ENCODE data around the gene CFAP58.

Gene CFAP58

DNA sequence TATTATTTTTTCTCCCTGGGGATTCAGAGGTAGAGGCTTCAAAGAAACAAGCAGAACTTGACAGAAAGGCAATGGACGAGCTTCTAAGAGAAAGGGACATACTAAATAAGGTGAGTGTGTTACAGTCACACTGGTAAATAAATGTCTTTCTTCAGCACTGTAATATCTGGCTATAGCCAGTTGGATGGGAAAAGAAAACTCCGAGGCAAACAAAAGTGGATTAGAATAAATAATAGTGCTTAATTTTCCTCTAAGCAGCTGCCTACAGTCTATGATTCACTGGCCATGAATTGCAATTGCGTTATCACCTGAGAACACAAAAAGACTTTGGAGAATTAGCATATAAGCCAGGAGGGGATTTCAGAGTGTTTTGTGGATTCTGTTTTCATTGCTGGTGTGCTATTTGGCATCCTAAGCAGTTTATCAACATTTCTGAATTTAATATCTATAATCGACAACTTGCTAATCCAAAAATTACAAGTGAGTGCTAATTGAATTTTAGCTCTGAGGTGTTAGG is 23.2 kb downstream of the CFAP58 start:
- DNase-seq, result no peak

DNA sequence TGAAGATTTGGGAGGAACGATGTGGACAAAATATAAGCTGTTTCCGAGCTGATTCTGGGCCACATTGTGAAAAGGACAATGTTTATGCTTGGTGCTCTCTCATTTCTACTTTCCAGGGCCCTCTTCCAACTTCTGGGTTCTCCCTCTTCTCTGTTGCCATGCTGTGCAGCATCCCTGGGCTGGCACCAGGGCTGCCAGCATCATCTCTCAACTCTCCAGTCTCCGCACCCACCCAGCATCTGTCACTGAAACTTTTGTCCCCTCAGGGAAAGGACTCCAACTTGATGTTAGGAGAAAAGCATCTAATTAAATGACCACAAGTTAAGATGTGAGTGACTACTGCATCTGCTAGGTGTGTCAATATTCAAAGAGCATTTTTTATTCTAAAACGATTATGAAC is 26.7 kb downstream of the CFAP58 start:
- DNase-seq, result no peak

DNA sequence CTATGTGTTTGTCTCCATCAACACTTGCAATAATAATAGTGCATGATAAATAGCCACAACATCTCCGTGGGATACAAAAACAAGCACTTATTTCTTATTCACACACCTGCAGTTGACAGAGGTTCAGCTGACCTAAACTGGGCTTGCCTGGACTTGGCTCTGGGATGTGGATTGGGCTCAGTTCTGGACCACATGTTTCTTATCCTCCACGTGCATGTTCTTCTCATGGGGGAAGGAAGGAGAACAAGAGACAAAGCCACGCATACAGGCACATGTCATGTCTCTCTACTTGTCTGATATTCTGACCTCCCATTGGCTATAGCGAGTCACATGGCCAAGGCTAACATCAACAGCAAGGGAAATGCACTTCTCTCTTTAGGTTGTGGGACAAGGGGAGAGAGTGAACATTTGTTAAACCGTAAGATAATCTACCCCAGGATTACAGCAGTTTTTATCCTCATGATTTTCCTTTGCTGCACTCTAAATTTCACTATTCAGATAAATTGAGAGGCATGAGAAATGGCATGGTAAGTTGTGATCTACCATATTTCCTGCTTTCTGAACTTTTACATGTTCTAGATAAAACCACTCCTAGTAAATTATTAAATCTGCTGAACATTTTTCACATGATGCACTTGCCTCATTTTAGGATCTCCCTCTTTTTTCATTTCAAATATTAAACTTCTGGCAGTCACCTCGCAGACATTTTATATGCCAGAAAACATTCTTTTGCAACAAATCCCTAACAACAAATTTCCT is 33.7 kb downstream of the CFAP58 start:
- no peak for DNase-seq

DNA sequence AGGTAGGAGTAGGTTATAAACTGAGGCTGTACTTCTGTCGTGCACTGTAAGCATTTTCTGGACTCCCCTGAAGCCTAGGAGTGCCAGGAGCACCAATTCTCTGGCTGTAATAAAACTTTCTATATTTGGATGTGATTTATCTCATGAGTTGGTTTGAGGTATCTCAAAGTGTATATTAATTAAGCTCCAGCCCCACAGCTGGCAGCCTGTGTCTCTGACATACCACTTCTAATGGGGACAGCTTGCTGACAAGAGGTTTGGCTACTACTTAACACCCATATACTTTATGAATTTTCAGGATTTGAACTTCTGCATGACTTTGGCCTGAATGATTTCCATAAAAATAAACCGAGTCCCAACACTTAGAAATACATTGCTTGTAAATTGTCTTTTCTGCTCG is 35.2 kb downstream of the CFAP58 start:
- no peak for DNase-seq

DNA sequence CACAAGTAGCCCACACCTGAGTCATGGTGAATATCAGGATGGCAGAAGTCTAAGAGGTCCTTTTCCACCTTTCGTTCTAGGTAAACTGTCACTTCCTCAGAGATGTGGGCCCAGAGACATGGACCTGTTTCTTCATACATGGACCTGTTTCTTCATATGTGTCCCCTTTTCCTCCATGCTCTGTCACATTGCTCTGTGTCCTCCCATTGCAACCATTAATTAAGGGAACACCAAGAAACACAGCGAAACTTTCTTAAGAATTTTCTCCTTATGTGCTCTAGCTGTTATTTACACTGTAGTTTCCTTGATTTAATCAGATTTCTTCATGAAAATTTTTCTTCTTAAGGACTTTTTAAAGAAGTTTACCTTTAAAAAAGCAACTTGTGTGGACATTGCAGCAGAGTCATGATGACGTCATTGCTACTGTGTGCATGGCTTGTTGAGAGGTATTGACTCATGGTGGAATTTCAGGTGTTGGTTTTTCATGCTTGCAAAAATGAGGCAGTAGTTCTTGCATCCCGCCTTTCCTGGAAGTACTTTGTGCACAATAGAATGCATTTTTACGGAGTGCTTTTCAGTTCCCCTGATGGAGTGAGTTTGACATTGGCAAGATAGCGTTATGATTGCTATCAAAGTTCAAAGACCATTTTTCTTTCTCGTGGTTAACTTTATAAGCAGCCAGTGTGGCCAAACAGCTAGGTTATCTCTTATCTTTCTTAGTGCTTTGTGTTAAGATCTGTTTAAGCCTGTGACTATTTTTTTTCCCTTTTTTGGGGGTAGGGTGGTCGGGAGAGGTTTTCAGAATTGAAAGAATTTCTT is 37.7 kb downstream of the CFAP58 start:
- DNase-seq, result no peak

DNA sequence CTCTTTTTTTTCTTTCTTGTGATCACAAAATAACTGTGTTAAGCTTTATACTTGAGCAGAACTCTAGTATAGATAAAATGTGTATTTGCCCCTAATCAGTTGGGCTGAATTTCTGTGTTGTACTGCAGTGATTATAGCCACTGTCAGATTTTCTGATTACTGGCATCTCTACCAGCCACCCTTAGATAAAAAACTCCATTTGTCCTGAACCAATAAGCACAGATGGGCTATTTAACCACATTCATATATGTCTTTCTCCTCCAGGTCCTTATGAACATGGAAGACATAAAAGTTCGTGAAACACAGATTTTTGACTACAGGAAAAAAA is 38.3 kb downstream of the CFAP58 start:
- DNase-seq, result no peak

DNA sequence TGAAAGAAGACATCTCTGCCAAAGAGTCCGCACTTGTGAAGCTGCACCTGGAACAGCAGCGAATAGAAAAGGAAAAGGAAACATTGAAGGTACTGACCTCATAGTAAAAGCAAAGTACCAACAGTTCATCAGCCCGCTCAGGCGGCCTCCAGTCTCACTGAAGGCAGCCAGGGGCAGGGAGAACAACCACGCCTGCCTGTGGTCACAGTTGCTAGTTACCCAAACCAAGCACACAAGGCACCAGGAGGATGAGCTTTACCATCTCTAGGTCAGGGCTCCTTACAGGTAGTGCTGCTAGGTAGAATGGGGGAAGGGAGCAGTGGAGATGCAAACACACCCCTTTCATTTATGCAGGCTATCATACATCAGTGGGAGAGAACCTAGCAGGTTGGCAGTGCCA is 39.8 kb downstream of the CFAP58 start:
- no peak for DNase-seq

DNA sequence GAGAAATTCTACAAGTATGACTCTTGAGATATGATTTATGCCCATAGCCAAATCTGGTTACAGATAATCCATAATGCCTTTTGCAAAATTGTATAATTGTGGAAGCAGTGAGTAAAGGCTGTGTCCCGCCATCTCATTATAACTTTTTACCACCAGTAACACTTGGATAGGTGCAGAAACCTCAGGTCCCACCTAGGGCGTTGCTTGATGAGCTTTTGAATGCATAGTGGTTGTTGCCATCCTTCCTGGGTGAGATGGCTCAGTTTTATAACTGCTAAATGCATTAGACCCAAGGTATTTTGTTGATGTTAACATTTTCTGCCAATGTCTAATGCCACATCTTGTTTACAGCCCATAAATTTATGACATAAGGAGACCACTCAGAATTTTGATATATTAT is 42.9 kb downstream of the CFAP58 start:
- no peak for DNase-seq

DNA sequence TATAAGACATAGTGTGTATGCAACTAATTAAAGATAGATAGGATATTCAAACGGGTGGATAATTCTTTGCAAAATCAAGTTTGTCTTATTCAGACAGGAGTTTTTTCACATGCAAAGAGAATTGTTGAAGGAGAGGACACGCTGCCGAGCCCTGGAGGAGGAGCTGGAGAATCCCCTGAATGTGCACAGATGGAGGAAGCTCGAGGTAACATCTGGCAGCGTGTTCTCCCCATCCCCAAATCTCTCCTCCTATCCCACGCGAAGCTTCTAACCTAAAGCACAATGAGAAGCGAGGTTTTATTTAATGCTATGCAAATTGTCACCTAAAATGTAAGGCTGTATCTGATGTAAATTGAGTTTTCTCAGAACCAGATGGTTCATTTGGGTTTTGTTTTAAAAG is 50.0 kb downstream of the CFAP58 start:
- DNase-seq, result no peak

DNA sequence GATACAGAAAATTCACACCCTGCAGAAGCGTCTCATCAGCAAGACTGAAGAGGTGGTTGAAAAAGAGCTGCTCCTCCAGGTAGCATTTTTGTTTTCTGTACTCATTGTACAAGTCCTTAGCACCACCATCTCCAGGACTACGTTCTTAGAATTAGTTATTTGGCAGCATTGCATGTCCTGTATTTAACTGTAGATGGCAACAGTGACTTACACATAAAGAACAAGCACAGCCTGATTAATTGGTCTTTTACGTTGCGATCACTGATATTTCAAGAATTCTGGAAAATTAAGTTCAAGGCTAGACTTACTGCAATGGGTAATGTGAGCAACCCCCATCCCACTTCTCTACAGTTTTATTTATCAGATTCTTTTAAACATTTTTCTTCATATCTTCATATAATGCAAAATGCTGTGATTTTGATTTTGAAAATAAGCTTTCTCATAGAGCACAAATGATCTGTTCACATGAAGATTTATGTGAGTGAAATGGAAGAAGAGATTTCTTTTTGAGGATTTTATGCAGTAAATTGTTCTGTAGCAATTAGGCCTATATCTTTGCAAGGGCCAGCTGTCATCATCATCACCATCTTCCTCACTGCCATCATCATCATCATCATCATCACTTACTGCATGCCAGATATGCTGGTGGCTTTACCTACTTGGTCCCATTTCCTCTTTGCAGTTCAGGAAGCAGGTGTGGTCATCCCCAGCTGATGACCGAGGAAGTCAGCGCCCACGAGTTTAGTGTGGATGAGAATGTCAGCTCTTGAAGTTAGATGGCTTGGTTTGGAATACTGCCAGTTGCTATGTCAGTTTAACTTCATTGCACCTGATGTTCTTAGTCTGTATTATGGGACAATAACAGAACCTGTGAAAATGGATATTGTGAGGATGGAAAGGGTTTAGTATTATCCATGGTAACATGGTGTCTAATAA is 53.4 kb downstream of the CFAP58 start:
- DNase-seq, result no peak

DNA sequence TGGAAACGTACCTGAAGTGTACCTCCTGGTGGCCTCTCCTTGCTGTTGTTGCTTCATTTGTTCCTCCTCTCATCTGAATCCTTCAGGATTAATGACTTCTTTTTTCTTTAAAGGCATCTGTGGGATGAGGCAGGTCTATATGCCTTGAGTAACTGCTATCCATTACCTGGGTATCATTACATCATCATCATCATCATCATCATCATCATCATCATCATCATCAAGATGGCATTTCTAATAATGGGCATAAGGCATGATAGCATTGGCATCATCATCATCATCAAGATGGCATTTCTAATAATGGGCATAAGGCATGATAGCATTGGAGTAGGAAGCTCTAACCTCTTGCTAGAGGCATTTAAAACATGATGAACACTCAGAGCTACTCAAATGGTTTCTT is 59.9 kb downstream of the CFAP58 start:
- DNase-seq, result no peak

DNA sequence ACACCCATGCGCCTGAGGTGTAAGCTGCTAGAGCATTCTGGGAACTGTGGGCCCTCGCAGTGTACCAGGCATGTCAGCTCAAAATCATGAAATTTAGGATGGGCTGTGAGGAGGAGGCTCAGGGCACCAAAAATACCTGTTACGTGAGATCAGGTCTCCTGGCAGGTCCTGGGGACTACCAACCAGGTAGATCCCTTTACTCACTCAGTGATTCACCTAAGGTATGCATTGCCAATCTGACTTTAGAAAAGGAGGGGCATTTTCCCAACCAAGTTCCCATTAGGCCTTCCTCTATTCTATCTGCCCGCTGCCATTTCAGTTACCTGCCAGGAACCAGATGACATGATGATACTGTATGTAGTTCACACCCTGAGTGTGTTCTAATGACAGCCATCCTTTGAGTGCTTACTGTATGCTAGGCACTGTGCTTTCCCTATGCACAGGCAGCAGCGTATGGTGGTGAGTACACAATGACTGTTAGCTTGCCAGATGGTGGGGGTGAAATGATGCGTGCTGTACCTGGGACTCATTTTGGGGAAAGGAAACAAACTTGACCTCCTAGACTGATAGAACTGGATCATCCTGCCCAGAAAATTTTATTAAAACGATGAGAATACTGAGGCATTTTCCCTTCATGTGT is 62.0 kb downstream of the CFAP58 start:
- DNase-seq, result no peak

DNA sequence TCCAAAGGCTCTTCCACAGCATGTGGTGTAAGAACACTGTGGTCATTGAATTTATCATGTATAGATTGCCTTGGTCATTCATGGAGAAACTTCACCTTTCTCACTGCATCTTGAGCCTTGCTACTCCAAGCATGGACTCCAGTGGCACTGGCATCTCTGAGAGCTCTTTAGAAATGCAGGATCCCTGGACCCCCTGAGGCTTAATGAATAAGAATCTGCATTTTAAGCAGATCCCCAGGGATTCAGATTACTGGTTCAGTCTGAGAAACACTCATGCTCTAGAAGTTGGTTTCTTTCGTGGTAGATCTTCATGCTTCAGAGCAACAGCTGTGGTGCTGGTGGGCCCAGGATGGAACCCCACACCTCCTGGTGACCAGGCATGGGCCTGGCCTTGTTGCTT is 63.2 kb downstream of the CFAP58 start:
- no peak for DNase-seq

DNA sequence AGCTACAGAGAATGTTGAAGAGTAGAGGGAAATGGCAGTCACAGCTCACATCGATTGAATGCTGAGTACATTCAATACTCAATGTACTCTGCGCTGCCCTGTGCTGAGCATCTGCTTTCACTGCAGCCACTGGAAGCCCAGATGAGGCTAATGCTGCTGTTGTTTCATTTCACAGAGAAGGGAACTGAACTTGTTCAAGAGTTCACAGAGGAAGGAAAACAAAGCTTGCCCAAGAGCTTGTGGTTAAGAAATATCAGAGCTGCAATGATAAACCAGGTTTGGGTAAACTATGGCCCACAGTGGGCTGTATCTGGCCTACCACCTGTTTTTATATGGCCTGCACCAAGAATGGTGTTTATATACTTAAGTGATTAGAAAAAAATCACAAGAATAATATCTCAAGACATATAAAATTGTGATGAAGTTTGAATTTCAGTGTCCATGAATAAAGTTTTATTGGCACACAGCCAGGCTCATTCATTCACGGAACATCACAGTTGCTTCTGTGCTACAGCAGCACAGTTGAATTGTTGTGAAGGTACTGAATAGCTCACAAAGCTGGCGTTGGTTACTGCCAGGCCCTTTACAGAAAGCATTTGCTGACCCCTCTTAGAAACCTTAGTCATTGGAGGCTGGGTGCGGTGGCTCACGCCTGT is 64.1 kb downstream of the CFAP58 start:
- no peak for DNase-seq

DNA sequence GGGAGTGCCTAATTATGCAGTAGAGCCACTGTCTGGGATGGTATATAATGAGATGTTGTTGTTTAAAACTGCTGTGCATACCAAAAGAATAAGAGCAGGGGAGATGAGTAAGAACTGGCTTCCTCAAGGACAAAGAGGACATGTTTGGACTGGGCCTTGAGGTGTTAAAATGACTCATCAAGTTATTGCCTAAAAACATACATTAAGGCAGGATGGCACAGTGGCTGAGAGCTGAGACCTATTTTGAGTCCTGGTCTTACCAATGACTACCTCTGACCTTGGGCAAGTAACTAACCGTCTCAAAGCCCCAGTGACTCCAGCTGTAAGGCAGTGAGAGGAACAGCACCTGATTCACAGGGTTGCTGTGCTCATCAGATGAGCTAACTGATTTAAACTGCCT is 71.1 kb downstream of the CFAP58 start:
- no peak for DNase-seq

DNA sequence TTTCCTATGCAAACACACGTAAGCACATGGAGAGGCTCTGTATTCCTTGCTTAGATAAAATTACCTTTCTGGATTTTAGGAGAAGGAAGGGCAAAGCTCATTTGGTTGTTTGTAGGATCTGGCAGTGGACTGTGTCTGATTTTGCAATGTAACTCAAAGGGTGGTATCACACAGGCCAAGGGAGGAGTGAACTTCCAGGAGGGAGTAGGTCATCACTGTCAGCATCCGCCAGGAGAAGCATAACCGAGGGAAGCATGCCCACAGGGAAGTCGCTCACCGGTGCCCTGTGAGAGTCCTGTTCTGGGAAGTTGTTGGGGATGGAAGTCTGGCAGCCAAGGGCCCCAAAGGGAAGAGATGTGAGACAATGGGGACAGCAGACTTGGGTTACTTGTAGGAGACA is 74.4 kb downstream of the CFAP58 start:
- no peak for DNase-seq

DNA sequence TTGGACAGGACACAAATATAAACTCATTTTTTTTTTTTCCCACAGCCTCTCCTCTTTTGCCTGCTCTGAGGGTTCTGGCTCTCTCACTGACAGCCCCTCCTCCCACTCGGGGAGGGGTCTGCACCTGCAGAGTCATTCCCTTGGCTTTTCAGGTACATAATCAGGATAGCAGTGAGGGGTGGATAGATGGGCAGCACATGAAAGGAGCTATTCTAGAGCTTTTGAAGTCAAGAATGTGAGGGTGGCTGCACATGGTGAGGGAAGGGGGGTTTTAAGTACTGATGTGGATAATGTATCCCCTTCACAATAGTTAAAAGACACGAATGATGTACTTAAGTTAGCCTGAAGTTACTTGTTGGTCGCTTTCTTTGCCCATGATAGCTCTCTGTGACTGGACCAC is 76.2 kb downstream of the CFAP58 start:
- no peak for DNase-seq

DNA sequence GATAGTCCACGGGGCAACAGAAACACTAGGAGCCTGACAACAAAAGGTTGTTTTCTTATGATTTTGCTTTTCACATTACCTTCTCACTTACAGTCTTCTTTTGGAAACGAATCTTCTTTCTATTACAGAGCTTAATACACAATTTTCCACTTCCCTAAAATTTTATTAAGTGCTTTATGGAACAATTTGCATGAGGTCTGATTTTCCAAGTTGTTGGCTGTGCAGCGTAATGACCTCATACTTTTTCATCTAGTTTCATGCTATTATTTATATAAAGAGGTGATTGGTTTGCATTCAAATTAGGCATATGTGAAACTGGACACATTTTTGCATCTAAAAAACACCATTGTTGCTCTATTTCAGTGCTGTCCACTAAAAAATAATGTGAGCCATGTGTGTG is 76.7 kb downstream of the CFAP58 start:
- DNase-seq, result no peak

DNA sequence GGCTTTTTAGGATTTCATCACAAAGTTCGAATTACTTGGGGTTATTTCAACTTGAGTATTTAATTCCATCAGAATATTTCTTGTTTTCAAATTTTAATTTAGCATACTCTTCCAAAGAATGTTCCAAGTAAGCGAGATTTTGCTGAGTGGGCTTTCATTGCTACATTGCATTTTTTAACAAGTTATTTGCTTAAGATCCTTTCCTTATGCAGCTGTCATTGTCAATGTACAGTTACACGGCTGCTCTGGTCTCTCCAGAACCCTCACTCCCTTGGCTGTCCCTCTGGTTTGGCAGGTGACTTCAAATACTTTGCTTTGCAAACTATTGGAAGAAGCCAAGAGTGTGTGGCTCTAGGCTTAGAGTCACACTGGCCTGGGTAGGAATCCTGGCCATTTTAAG is 80.0 kb downstream of the CFAP58 start:
- no peak for DNase-seq

DNA sequence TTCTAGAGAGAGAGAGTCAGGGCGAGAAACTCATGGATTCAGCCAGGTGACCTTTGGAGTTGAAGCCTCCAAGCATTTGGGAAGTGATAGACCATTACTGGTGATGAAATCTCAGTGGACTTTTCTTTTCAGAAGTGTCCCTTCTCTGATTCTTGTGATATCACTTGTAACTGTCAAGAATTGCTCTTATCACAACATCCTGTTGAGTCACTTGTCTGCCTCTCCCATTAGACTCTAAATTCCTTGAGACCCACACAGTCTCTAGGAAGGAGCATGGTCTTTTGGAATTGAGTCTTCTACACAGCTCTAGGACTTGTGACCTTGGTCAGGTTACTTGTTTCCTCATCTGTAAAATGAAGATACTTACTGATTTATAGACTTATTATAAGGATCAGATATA is 81.0 kb downstream of the CFAP58 start:
- no peak for DNase-seq

DNA sequence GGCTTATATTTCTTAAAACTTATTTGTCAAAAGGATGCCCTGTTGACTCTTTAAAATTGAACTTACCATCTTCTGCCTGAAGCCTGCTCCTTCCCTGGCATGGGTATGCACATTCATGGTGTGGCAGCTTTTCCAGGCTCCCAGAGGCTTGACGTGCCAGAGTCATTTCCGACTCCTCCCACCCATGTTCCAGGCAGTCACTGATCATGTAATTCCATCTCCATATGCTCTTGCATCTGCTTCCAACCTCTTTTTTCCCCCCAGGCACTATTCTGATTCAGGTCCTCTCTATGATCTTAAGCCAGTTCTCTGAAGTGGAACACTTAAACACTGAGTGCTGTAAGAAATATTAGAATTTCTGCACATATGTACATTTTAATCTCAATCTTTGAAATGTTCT is 82.2 kb downstream of the CFAP58 start:
- DNase-seq, result no peak

DNA sequence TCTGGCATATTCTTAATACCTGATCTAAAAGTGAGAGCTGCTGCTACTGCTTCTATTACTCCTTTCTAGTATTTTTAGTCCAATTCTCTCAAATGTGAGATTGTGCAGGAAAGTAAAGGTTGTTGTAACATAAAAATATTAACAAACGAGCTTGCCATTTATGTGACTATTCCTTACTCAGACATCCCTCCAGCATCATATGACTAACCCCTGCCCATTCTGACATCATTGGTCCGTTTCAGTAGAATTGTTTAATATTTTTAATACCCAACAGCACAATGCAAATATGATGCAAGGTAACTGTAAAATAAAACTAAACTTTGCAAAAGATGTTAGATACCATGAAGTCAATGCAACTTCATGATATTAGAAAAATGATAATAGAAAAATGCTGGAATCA is 83.6 kb downstream of the CFAP58 start:
- DNase-seq, result no peak
